GM21360 (cell line): ENCODE data around the gene LBR.

Source experiments
- ATAC-seq: cut with Tn5 transposase; IDR thresholded peaks from one replicate; pipeline ENCODE4 v1.9.1; 2021; ENCODE audit warnings: mild to moderate bottlenecking, moderate library complexity; ENCODE audit not compliant: unreplicated experiment

LBR gene

DNA sequence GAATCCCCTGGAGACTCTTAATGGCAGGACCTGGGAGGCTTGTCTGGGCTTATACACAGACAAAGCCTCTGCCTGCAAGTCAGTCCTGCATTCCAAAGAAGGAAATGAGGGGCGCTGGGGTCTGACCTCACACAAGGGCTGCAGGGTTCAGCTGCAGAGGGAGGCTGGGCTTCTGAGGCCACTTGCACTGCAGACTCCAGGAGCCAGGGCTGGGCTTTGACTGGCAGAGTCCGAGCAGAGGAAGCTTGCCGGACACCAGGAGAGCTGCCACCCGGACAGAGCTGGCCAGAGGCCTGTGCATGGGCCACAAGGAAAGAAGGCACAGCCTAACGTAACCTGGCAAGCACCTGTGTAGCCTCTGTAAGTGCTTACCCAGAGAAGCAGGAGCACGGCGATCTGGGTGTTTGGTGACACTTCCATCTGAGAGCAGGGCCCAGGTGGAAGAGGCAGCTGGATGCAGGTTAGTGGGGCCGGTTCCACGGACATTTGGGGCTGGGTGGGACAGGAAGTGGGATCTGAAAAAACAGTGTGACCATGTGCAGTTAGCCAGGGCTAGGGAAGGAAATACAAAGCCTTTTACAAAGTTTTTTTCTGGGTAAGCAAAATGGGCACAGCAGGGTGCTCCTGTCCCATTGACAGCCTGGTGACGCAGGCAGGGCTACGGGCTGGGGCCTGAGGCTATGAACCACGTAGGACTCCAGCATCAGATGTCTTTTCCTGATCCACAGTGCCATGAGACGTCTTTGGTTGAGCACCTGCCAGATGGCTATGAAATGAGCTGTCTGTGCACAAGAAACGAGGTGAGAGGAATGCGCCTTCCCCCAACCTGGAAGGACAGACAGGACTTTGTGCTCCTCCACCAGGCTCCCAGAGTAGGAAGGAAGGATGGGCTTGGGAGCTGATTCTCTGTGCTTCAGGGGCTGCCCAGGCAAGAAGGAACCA lies 37.3 kb upstream of the LBR start:
- ATAC-seq = no peak

DNA sequence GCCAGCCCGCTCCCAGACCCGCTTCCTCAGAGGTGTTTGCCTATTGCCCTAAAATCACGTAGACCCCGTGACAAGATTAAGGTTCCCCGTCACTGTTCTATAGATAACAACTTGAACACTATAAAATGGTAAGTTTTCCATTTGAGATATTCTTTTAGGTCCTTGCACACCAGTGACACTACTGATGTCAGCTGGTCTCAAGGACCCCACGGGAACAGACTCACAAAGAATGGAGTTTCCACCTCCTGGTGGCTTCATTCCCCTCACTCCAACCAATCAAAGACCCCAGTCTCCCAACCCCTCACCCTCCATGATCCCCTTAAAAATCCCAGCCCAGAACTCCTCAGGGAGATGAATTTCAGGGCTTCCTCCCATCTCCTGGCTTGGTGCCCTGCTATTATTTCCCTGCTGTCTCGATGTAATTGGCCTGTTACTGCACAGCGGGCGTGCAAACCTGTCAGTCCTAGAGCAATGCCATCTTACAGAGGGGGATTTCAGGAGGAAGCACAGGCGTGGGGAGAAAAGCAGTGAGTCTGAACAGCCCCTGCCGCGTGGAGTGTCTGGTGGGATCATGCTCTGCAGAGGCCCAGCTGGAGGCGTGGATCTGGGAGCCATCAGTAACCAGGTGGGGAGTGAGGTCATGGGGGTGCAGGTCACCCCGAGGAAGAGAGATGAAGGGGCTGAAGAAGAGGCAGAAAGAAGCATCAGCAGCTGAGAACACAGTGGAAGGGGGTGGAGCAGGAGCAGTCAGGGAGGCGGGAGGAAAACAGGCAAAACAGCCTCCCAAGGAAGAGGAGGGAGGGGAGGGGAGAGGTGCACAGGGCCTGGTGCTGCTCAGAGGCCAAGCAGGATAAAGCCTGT lies 35.1 kb upstream of the LBR start:
- no peak for ATAC-seq

DNA sequence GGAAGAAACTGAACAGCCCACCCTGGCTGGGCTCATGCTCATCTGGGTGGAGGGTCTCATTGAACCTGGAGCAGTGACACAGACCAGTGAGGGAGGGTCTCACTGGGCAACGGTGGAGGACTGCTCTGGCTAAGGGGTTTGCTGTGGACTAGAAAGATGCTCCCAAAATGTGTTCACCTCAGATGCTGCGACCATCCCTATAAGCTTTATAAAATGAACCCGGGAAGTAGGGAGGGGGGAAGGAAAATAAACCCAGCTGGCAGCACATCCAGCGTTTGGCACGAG lies 34.5 kb upstream of the LBR start:
- ATAC-seq = no peak

DNA sequence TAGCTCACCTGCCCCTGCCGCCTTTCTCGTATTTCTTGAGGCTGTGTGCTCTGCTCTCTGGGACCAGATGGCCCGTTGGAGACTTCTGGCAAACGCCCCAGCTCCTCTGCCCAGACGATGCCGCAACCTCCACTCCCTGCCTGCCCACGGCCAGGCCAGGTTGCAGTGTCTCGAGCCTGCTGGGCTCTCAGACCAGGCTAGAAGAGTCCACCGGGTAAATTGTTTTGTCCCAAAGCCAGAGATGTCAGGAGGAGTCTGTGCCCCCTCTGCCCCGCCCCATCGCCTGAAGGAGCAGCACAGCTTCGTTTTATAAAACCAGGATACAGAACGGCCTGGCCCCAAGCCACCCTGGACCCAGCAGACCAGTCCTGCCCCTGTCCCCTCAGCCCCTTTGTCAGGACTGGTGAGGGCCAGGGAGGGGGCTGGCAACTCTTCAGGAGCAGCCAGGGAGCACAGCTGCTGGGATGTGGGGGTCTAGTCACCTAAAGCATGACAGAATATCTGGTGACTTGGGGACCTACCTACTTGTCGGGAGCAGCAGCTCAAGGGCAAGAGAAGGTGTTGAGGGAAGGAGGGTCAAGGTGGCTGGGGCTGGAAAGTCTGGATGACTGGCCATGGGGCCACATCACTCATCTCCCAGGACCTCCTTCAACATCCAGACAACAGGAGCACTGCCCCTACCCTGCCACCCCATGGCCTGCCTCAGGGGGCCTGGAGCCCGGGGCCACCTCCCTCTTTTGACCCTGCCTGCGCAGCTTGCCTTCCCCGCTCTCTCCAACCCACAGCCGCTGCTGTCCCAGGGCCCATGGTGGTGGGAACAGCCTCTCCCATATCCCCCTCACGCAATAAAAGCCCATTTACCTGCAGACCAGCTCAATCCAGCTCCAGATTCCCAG lies 33.9 kb upstream of the LBR start:
- no peak for ATAC-seq

DNA sequence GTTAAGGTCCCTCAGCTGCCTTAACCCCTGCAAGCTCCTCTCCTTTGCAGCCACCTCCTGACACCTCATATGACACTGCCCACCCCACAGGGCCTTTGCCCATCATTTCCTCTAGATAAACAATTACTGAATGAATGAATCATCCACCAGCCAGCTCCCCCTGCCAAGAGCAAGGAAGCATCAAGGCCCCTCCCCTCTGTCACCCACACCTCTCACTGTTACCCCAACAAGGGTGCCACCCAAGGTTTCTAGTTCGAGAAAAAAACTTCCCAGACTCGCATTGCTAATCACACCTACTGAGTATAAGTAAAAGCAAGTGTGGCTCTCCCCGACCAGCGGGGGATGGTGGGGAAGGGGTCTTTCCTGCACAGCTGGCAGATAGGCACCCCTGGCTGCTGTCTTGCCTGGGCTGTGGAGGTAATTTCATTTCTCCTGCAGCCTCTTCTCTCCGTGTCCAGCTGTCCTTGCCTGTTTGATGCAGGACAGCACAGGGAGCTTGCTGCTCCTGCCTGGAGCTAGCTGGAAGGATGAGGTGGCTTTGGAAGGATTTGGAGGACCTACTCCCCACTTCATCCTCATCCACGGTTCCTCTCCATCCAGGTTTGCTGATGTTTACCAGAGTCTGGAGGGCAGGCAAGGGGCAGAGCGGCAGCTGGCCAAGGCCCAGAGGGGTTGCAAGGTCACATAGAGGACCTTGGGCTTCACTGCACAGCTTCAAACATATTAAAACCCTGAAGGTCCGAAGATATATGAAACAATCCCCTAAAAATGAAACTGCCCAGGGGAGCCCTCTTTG lies 33.1 kb upstream of the LBR start:
- ATAC-seq = no peak

DNA sequence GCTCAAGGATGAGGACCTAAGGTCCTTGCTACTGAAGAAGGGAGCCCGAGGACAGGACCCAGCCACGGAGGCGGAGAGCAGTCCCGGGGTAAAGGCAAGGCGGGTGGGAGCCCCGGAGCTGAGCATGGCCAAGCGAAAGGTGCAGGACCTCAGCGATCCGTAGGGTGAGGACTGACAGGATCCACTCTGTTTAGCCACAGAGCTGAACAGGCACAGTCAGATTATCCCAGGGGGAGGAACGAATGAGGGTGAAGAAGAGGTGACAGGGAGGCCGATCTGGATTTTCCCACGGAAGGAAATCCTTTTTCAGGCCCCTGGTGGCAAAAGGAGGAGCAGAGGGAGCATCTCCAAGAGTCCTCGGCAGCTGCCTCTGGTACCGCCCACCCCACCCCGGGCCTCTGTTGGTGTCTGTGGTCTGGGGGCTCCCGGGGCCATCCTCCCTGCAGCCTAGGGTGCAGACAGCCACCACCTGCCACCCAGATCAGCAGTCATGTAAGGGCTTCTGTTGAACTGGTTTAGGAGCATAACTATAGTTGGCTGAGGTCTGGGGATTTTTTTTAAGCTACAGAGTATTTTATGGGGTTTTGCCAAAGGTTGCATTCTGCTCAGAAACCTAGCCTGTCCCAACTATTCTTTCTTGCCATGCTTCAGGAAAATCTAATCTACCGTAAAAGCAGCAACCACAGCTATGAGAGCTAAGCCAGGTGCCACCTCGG lies 32.3 kb upstream of the LBR start:
- ATAC-seq = no peak

DNA sequence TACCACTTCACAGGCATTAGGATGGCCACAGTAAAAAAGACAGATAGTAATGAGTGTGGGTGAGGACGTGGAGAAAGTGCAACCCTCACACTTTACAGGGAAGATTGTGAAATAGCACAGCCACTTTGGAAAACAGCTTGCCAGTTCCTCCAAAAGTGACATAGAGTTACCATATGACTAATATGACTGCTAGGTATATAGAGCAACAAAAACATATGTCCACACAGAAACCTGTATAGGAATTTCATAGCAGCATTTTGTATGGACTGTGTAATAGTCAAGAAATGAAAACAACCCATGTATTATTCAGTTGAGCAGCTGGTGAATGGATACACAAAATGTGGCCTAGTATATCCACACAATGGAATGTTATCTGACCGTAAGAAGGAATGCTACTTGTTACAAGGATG lies 30.4 kb upstream of the LBR start:
- no peak for ATAC-seq

DNA sequence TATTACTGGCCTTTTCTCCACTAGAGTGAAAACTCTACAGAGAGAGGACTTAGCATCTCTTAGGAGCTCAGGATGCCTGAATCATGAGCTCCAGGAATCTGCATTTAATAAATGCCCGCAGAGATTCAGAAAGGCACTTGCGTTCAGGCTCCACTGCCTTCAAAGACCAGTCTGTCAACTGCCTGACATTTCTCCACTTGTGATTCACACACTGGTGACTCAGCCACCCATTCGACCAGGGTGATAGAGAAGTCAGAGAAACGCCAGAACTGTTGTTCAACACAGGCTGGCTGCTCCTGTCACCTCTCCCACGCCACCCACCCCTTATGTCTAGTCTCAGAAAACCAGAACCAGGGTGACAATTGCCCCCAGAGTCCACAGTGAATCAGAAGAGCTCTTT lies 26.9 kb upstream of the LBR start:
- no peak for ATAC-seq

DNA sequence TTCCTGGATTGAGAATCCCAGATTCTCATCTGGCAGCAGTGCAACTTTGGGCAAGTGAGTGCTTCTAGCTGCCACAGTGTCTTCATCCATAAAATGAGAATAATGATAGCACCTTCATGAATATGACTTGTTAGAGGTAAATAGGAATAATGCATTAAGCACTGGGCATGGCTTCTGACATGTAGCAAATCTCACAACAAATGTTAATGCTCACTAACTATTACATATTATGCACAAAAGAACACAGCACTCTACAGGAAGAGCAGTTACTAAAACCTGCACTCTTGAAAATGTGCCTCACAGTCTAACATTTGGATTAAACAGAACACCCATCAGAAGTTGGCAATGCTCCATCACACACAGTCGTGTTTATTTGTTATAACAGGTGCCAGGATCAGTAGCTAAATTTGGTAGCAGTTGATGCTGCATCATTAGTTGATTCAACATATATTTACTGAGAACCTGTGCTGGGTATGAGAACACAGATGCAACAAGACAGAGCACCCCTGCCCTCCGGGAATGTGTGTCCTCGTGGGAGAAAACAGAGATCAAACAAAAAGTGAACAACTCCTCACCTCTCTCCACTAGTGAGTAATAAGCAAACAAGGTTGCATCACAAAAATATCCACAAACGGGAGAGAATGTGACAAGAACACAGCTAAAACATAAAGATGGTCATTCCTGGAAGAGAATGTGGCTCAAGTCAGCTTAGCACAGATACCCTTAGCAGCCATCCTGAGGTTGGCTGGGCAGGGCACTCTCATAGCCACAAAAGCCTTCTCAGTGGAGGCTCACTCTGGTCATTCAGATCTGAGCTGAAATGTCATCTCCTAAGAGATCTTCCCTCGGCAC lies 26.2 kb upstream of the LBR start:
- no peak for ATAC-seq

DNA sequence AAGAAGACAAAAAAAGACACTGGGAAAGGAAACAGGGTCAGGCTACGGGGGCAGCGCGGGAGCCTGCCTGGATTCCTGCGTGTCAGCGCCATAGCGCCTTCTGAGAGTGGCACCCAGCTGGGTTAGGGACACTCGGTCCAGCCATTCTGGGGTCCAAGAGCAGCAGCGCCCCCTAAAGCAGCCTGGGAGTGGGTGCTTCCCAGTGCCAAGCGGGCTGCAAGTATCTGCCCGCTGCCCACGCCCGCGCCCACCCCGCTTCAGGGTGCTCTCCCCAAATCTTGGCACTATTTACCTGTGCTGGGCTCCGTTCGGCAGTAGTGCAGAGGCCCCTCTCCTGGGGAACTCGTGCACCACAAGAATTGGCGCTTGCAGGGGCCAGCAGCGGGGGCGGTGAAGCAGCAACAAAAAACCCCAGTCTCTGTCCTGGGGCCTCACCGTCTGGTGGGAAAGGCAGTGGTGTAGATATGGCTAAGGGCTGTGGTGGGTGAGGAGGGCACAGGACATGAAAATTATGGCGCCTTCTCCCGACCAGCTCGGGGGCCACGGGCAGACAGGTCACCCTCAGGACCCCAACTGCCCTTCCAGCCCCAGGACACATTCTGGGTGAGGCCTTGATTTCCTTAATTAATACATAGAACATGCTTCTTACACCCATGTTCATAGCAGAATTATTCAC lies 24.1 kb upstream of the LBR start:
- ATAC-seq = no peak

DNA sequence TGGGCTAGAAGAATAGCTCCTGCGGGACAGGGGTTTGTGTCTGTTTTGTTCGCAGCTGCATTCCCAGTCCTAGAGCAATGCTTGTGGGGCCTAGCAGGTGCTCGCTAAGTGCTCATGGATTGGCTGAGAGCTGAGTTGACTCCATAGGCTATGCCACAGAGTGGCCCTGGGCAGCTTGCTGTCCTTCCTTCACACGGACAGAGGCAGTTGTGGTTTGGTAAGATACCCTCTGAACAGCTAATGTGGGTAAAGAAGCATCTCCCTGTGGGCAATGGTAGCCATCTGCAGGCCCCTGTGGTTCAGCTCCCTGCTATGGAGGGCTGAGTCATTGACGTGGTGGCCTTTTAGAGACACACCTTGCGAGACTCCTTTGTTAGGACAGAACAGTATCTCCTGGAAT lies 23.5 kb upstream of the LBR start:
- ATAC-seq = no peak

DNA sequence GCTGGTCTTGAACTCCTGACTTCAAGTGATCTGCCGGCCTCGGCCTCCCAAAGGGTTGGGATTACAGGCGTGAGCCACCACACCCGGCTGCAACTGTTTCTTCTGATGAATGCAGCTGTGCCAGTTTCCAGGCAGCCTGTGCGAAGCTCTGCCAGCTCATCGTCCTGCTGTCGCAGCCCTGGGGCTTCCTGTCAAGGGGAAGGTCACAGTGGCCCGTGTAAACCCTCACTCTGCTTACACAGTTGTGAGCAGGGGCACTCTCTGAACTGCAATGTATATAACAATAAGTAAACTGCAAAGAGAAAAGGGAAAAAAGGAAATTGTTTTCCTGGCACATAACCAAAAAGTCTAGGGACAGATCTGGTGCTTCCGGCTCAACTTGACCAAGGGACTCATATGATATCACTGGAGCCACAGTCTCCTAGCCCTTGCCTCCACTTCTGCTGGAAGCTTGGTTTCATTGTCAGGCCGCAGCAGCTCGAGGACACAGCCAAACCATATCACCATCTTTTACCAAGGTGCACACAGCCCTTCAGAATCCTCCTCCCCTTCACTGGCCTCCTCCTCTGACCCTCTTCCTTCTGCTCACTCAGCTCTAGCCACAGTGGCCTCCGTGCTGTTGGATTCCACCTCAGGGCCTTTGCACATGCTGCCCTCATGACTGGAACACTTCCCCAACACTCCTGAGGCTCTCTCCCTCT lies 22.8 kb upstream of the LBR start:
- ATAC-seq = no peak

DNA sequence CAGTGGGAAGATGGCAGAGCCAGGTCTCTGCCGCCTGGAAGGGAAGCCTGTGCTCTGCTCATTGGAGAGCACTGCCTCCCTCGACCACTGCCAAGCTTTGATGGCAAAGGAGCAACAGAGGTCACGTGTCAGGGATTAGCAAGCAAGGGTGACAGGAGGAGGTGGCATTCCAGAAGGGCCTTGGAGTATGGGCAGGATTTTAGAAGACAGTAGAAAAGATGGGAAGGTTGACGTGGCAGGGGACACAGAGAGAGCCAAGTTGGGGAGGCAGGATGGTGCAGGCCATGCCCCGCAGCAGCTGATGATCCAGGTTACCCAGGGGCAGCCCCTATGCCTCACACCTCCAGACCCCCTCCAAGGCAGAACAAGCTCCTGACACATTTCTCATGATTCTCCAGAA lies 21.9 kb upstream of the LBR start:
- ATAC-seq = no peak

DNA sequence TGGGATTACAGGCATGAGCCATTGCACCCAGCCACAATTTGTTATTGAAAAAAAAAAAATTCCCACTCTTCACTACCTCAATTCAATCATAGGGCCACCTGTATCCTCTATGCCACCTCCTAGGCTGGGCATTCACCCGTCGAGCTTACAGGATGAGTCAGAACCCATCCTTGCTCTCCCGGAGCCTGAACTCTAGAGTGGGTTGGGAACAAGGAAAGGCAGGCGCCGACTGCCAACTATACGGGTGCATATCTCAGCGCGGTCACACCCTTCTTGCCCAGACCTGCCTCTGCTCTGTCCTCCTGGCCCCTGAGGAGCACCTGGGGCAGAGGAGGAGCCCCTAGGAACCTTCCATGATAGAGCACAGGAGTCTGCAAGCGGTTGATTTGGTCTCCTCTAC lies 21.4 kb upstream of the LBR start:
- ATAC-seq = no peak

DNA sequence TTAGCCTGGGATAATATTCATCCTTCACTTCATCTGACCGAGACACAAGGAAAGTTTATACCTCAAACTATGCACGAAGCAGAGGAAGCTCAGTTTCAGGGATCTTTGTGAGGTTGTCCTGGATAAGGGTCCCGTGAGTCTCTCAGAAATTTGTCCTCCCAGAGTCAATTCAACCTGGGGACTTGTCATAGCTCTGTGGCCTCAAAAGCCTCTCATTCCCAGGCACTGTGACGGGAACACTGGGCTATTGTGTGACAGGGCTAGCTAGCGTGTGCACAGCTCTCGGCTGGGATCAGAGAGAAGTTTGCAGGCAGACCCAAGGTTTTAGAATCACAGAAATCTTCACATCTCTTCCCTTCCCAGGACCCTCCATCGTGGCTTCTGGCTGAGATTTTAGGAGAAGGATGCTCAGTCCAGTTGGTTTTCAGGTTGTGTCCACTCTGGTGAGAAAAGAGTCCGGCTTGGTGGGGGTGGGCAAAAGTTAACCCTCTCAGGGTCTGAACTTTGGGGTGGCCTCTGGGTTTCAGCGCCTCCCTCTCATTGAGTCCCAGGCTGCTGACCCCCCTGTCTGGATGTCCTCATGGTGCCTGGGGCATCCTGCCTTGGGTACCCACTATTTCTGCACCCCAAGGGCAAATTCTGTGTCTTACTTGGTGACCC lies 20.4 kb upstream of the LBR start:
- ATAC-seq = no peak

DNA sequence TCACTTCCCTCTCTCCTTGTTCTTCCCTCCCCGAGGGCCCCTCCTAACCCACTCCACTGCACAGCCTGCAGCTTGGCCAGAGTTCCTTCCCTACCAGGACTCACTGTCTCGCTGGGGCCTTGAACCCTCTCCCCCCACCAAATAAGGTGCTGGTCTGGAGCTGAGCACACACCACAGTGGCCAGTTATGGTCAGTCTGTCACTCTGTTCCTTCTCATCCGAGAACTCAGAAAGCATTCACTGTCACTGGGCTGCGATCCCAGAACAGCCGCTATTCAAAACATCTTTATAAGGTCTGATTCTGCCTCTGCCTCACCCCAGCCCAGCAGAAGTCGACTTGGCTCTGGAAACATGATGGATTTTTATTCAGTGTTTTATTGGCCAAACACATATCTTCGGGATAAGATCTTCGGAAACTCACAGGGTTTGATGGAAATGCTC lies 19.8 kb upstream of the LBR start:
- no peak for ATAC-seq

DNA sequence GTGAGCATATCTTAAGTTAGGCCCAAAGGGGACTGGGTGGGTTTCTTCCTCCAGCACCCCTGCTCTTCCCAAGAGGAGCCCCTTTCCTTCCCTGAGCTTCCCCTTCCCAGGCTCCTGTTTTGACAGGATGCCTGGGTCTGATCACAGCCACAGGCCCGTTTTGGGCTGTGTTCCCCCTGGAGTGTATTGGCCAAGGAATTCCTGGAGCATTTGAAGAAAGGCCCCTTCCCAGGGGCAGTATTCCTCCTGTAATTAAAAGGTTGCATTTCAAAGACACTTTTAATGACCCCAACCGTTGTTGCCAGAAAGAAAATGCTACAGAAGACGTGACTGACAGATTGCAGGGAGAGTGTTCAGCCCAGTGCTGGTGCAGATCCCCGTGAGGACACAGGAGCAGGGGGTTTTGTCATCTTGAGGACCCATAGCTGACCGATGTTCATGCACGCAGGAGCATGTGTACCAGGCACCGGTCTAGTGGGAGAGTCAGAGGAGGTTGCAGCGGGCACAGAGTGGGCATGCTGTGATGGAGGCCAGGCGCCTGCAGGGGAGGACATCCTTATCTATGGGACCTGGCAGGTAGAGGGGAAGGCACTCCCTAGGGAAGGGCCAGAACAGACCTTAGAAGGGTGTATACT lies 19.3 kb upstream of the LBR start:
- no peak for ATAC-seq
